ENCODE measurements around the gene USP15. TPM values are rescaled to one million over a fixed set of nuclear protein-coding genes. Genes with fewer than 3 reads are reported as not detected.

Gene USP15
- total RNA-seq, 1 experiment from 2014 or later, result 35.3 TPM

DNA sequence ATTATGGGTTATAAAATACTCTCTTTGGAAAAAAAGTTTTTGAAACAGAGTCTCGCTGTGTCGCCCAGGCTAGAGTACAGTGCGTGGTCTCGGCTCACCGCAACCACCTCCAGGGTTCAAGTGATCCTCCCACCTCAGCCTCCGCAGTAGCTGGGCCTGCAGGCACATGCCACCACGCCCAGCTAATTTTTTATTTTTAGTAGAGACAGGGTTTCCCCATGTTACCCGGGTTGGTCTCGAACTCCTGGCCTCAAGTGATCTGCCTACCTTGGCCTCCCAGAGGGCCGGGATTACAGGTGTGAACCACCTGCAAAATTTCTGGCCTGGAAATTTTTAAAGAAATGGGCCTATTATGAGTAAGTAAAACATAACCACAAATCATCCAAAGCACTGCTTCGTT, 3.8 kb downstream of the USP15 start:
- no peak overlapping the region for H3K27ac ChIP-seq (ENCODE audit: insufficient read length, low read depth, low read length)
- no peak overlapping the region for H3T11ph ChIP-seq (ENCODE audit: low read length)
- no peaks in the 10 kb centered on the region for H3K27me3 Mint-ChIP-seq (ENCODE audit: low read depth)
- H3K9ac ChIP-seq (ENCODE audit: extremely low read depth, insufficient read length, low read length), result no peak overlapping the region
- H3K79me2 ChIP-seq (ENCODE audit: insufficient read depth, low read length), result peaks cover 13% of the 10 kb centered on the region; the same call in 1 of the 2 replicates
- no peak overlapping the region for H2AK5ac ChIP-seq (ENCODE audit: insufficient read length, low read length)
- H2BK5ac ChIP-seq (ENCODE audit: insufficient read length, low read length), result no peak overlapping the region
- no peak overlapping the region for H2BK120ac ChIP-seq (ENCODE audit: low read depth, low read length, poor library complexity, severe bottlenecking)
- no peaks in the 10 kb centered on the region for H3K27me3 ChIP-seq (ENCODE audit: insufficient read depth, low read length)
- H2AFZ ChIP-seq (ENCODE audit: low read length), result no peak overlapping the region
- H2BK12ac ChIP-seq (ENCODE audit: insufficient read length, low read depth, low read length), result no peak overlapping the region
- H3K4me1 Mint-ChIP-seq, result peaks cover 6 to 9% of the 10 kb centered on the region in 2 experiments
- H3K4me3 Mint-ChIP-seq, result no peak overlapping the region
- H4K91ac ChIP-seq (ENCODE audit: insufficient read length, low read depth, low read length), result no peak overlapping the region
- no peak overlapping the region for H3K56ac ChIP-seq (ENCODE audit: insufficient read length, low read depth, low read length)
- H3K9me3 Mint-ChIP-seq, result 0 out of 5 replicates have a peak, but pooled peaks cover 0 to 2% of the 10 kb centered on the region in 2 experiments
- H3K4ac ChIP-seq (ENCODE audit: low read depth, low read length), result no peak overlapping the region
- H2BK20ac ChIP-seq (ENCODE audit: low read depth, low read length, poor library complexity, severe bottlenecking), result no peak overlapping the region
- peaks cover 6% of the 10 kb centered on the region for H3K79me1 ChIP-seq (ENCODE audit: insufficient read depth, low read depth, low read length, poor library complexity, severe bottlenecking)
- H3K18ac ChIP-seq (ENCODE audit: insufficient read length, low read depth, low read length), result no peak overlapping the region
- TF ChIP-seq CTCF (conservative IDR thresholded peaks at IDR 0.05), result no peak
- H4K8ac ChIP-seq (replicated peaks; ENCODE audit: insufficient read length, low read depth, low read length), result no peak overlapping the region
- no peak overlapping the region for H2BK15ac ChIP-seq (ENCODE audit: low read depth, low read length)
- no peak overlapping the region for H3K4me2 ChIP-seq (ENCODE audit: insufficient read depth, insufficient read length, low read length)
- no peak overlapping the region for H3K23ac ChIP-seq (ENCODE audit: insufficient read length, low read depth, low read length)
- no peaks in the 10 kb centered on the region for H4K20me1 ChIP-seq (ENCODE audit: control insufficient read depth, insufficient read depth, insufficient read length)
- no peak overlapping the region for H3K14ac ChIP-seq (ENCODE audit: insufficient read depth, low read length)
- H3K4me1 ChIP-seq (ENCODE audit: insufficient read depth, low read length), result no peaks in the 10 kb centered on the region
- peaks cover 4% of the 10 kb centered on the region for H3K23me2 ChIP-seq (ENCODE audit: insufficient read length, low read depth, low read length, poor library complexity, severe bottlenecking)
- no peak overlapping the region for H4K5ac ChIP-seq (ENCODE audit: insufficient read length, low read depth, low read length)
- no peak overlapping the region for H3K27ac Mint-ChIP-seq
- H3K36me3 Mint-ChIP-seq (ENCODE audit: insufficient read depth in 1 of 3, low read depth in 3 of 3), result peaks cover 0 to 3% (median 3%) of the 10 kb centered on the region in 3 experiments; a peak in 5 of 7 replicates
- no peaks in the 10 kb centered on the region for H3K9me3 ChIP-seq (ENCODE audit: control insufficient read depth, low read depth, low read length)
- no peak for DNase-seq
- no CpG with 5 or more reads among the region's 11 CpGs for WGBS (ENCODE audit: extremely low coverage, insufficient read length, low lambda C conversion rate)
